ENCODE results near the gene GPR15. TPM values are rescaled to one million over a fixed set of nuclear protein-coding genes. Genes with fewer than 3 reads are reported as not detected.

The GPR15 gene
- total RNA-seq, 1 experiment from 2014 or later = not detected

DNA sequence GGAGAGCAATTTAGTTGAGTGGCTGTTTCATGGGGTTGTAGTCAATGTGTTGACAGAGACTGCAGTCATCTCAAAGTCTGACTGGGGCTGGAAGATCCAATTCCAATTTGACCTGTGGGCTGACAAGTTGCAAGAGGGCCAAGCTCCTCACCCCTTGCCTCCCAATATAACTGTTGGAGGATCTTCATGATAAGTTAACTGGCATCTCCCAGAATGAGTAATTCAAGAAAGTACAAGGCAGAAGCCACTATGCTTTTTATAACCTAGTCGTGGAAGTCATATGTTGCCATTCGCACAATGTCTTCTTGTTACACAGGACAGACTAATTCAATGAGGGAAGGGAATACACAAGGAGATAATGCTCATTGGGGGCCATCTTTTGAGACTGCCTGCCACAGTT is 29.1 kb downstream of the GPR15 start:
- no peak overlapping the region for H3K4me2 ChIP-seq (ENCODE audit: insufficient read depth, insufficient read length, low read length)
- no peak overlapping the region for H3K18ac ChIP-seq (ENCODE audit: insufficient read length, low read depth, low read length)
- no peaks in the 10 kb centered on the region for H3K9me3 ChIP-seq (ENCODE audit: control insufficient read depth, low read depth, low read length)
- no peak overlapping the region for H3K14ac ChIP-seq (ENCODE audit: insufficient read depth, low read length)
- H3K27me3 Mint-ChIP-seq (ENCODE audit: low read depth) = no peaks in the 10 kb centered on the region
- H3K79me2 ChIP-seq (ENCODE audit: insufficient read depth, low read length) = no peaks in the 10 kb centered on the region
- no peaks in the 10 kb centered on the region for H3K4me1 ChIP-seq (ENCODE audit: insufficient read depth, low read length)
- H4K91ac ChIP-seq (ENCODE audit: insufficient read length, low read depth, low read length) = no peak overlapping the region
- H3K27ac ChIP-seq (ENCODE audit: insufficient read length, low read depth, low read length) = no peak overlapping the region
- H4K8ac ChIP-seq (replicated peaks; ENCODE audit: insufficient read length, low read depth, low read length) = no peak overlapping the region
- H2BK5ac ChIP-seq (ENCODE audit: insufficient read length, low read length) = no peak overlapping the region
- peaks cover 0 to under 1% of the 10 kb centered on the region in 2 experiments; a peak in 1 of 4 replicates for H3K4me1 Mint-ChIP-seq
- no peak overlapping the region for H2BK15ac ChIP-seq (ENCODE audit: low read depth, low read length)
- H3K23me2 ChIP-seq (ENCODE audit: insufficient read length, low read depth, low read length, poor library complexity, severe bottlenecking) = no peaks in the 10 kb centered on the region
- no peak overlapping the region for H3K56ac ChIP-seq (ENCODE audit: insufficient read length, low read depth, low read length)
- H3T11ph ChIP-seq (ENCODE audit: low read length) = no peak overlapping the region
- no peak overlapping the region for H2BK12ac ChIP-seq (ENCODE audit: insufficient read length, low read depth, low read length)
- no peak overlapping the region for H3K4me3 Mint-ChIP-seq
- TF ChIP-seq, protein P1, sequence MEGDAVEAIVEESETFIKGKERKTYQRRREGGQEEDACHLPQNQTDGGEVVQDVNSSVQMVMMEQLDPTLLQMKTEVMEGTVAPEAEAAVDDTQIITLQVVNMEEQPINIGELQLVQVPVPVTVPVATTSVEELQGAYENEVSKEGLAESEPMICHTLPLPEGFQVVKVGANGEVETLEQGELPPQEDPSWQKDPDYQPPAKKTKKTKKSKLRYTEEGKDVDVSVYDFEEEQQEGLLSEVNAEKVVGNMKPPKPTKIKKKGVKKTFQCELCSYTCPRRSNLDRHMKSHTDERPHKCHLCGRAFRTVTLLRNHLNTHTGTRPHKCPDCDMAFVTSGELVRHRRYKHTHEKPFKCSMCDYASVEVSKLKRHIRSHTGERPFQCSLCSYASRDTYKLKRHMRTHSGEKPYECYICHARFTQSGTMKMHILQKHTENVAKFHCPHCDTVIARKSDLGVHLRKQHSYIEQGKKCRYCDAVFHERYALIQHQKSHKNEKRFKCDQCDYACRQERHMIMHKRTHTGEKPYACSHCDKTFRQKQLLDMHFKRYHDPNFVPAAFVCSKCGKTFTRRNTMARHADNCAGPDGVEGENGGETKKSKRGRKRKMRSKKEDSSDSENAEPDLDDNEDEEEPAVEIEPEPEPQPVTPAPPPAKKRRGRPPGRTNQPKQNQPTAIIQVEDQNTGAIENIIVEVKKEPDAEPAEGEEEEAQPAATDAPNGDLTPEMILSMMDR (conservative IDR thresholded peaks at IDR 0.05) = no peak
- no peaks in the 10 kb centered on the region for H3K27me3 ChIP-seq (ENCODE audit: insufficient read depth, low read length)
- H4K20me1 ChIP-seq (ENCODE audit: control insufficient read depth, insufficient read depth, insufficient read length) = no peaks in the 10 kb centered on the region
- no peak overlapping the region for H3K27ac Mint-ChIP-seq
- DNase-seq = no peak
- no peaks in the 10 kb centered on the region for H3K79me1 ChIP-seq (ENCODE audit: insufficient read depth, low read depth, low read length, poor library complexity, severe bottlenecking)
- no peak overlapping the region for H2AFZ ChIP-seq (ENCODE audit: low read length)
- H3K9me3 Mint-ChIP-seq = no peaks in the 10 kb centered on the region; a peak in 1 of 5 replicates
- H2AK5ac ChIP-seq (ENCODE audit: insufficient read length, low read length) = no peak overlapping the region
- H3K36me3 Mint-ChIP-seq (ENCODE audit: insufficient read depth in 1 of 3, low read depth in 3 of 3) = no peaks in the 10 kb centered on the region
- no peak overlapping the region for H2BK20ac ChIP-seq (ENCODE audit: low read depth, low read length, poor library complexity, severe bottlenecking)
- no peak overlapping the region for H2BK120ac ChIP-seq (ENCODE audit: low read depth, low read length, poor library complexity, severe bottlenecking)
- H4K5ac ChIP-seq (ENCODE audit: insufficient read length, low read depth, low read length) = no peak overlapping the region
- no peak overlapping the region for H3K4ac ChIP-seq (ENCODE audit: low read depth, low read length)
- H3K23ac ChIP-seq (ENCODE audit: insufficient read length, low read depth, low read length) = no peak overlapping the region
- WGBS (ENCODE audit: extremely low coverage, insufficient read length, low lambda C conversion rate) = no CpG with 5 or more reads among the region's 2 CpGs
- no peak overlapping the region for H3K9ac ChIP-seq (ENCODE audit: extremely low read depth, insufficient read length, low read length)
